Prostate gland (tissue), 2 donors: ENCODE data around the gene UROS. TPM values are rescaled to one million over a fixed set of nuclear protein-coding genes. Genes with fewer than 3 reads are reported as not detected.

Experiments
- DNase-seq: peaks from one replicate; pipeline ENCODE4 v3.0.0-alpha.2; 2019; ENCODE audit warnings: low spot score
- H3K27ac ChIP-seq, 2 donors: fragments of 200-600 bp; sonication (generic); 2 replicates each; pipeline ENCODE4 v1.5.1; 2017 to 2019
- H3K27me3 ChIP-seq: fragments of 200-600 bp; sonication (generic); replicated peaks from 2 replicates; pipeline ENCODE4 v1.5.1; 2019; ENCODE audit not compliant: insufficient read depth
- H3K36me3 ChIP-seq, 2 donors: fragments of 200-600 bp; sonication (generic); 1 replicate in 1 of 2; 2 replicates in 1 of 2; pipeline versions ENCODE4 v1.5.1 to v1.8.1; 2017 to 2019
- H3K4me1 ChIP-seq: fragments of 200-600 bp; sonication (generic); replicated peaks from 2 replicates; pipeline ENCODE4 v1.5.1; 2019
- H3K4me3 ChIP-seq, 2 donors: fragments of 200-600 bp; sonication (generic); 2 replicates each; pipeline ENCODE4 v1.5.1; 2017 to 2019
- H3K9me3 ChIP-seq: fragments of 200-600 bp; sonication (generic); 2 replicates; pipeline ENCODE4 v1.5.1; 2017
- CTCF ChIP-seq, 4 experiments: fragments of 200-600 bp in 2 of 4; fragments of 450-650 bp in 2 of 4; sonication (generic) in 2 of 4; IDR thresholded peaks; 1 replicate in 3 of 4; 2 replicates in 1 of 4; pipeline ENCODE4 v1.5.1; 2016 to 2019; ENCODE audit warnings: antibody characterized with exemption in 4 of 4, mild to moderate bottlenecking in 2 of 4, moderate library complexity in 2 of 4
- POLR2A ChIP-seq: fragments of 450-650 bp; IDR thresholded peaks from one replicate; pipeline ENCODE4 v1.6.1; 2016; ENCODE audit warnings: antibody characterized with exemption, mild to moderate bottlenecking
- POLR2AphosphoS5 ChIP-seq: sonication (generic); formaldehyde crosslinking; IDR thresholded peaks from one replicate; pipeline ENCODE4 v1.6.1; 2017; ENCODE audit warnings: antibody characterized with exemption
- WGBS: methylation state at CpG from one replicate; pipeline ENCODE4 v1.1.5; 2018; 5-methylcytosine and 5-hydroxymethylcytosine counted together
- intact Hi-C: fragments of 100-400 bp; cut with DNase I; formaldehyde crosslinking; loops from one replicate; pipeline ENCODE4 v1.14.2; 2022
- total RNA-seq, 2 donors: library from RNA; depleted of rRNA; stranded (reverse); fragments of >200 nt; gene quantifications; one replicate each; pipeline ENCODE4 v1.1.0, GENCODE V29; 2016

UROS gene
- total RNA-seq, 2 donors from 2014 or later, result 45.0 to 49.0 TPM

GRCh38 chr10:125774581-125775191 is 48.4 kb downstream of the UROS start:
- Histone ChIP-seq H3K9me3 (no peaks in the 10 kb centered on the region), H3K27ac (no peak overlapping the region), H3K36me3 (no peaks in the 10 kb centered on the region), H3K4me1 (no peaks in the 10 kb centered on the region), H3K4me3 (no peak overlapping the region), H3K27me3 (no peaks in the 10 kb centered on the region)
- TF ChIP-seq POLR2A (no peak), POLR2AphosphoS5 (no peak), CTCF (IDR thresholded peaks at IDR 0.05) (no peak)
- no peak for DNase-seq
- WGBS, result 93% methylated on average over 32 of the region's 32 CpGs
- intact Hi-C loops, result no loop called here

DNA sequence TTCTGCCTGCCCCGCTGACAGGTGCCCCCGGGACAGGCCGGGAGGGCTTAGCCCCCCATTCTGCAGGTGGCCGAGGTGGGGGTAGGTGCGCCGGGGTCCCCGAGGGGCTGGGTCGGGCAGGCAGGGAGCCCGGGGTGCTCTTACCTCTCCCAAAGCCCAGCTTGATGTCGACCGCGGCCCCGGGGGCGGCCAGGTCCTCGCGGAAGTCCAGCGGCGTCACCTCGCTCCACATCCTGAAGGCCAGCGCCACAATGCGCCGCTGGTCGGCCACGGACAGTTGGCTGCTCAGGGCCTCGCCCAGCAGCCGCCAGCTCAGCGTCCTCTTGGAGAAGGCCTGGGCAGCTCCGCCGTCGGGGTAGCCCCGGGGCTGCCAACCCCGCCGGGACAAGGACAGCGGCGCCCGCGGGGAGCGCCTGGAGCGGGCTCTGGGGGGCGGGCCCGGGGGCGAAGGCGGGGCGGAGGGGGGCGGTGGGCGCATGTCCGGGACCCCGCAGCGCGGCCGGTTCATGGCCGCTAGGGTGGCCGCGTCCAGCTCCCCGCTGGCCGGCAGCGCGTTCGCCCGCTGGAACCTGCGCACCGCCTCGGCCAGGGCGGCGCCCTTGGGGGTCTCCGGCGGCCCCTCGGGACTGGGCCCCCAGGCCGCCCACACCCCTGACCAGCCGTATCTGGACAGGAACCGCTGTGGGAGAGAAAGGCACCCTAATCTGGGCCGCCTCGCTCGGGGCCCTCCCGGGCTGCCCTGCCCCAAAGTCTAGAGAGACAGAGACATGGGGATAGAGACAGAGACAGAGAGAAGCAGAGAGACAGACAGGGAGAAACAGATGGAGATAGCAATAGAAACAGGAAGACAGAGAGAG is 49.1 kb downstream of the UROS start:
- WGBS, result 76% methylated on average over 32 of the region's 75 CpGs
- H3K27ac ChIP-seq, result no peak overlapping the region
- no peak overlapping the region for H3K4me3 ChIP-seq
- H3K36me3 ChIP-seq, result no peaks in the 10 kb centered on the region
- H3K4me1 ChIP-seq, result no peaks in the 10 kb centered on the region
- DNase-seq, result no peak
- H3K27me3 ChIP-seq, result no peaks in the 10 kb centered on the region
- intact Hi-C loops, result no loop called here
- no peaks in the 10 kb centered on the region for H3K9me3 ChIP-seq
- no peak for TF ChIP-seq POLR2A

- Histone ChIP-seq H3K36me3 (no peaks in the 10 kb centered on the region), H3K27me3 (no peaks in the 10 kb centered on the region), H3K4me3 (no peak overlapping the region), H3K27ac (no peak overlapping the region), H3K4me1 (no peaks in the 10 kb centered on the region), H3K9me3 (no peaks in the 10 kb centered on the region)
- TF ChIP-seq CTCF (IDR thresholded peaks at IDR 0.05), result no peak
- TF ChIP-seq POLR2A, result no peak
- intact Hi-C loops, result no loop called here
- WGBS, result 92% methylated on average over 11 of the region's 11 CpGs
- no peak for DNase-seq
These were observed 50.2 kb downstream of the UROS start for GRCh38 chr10:125772864-125773180.

- Histone ChIP-seq H3K4me3 (no peak overlapping the region), H3K4me1 (no peaks in the 10 kb centered on the region), H3K36me3 (no peaks in the 10 kb centered on the region), H3K27me3 (no peaks in the 10 kb centered on the region), H3K9me3 (no peaks in the 10 kb centered on the region), H3K27ac (no peak overlapping the region)
- 94% methylated on average over 28 of the region's 28 CpGs for WGBS
- intact Hi-C loops, result no loop called here
- no peak for DNase-seq
- TF ChIP-seq POLR2AphosphoS5 (no peak), CTCF (IDR thresholded peaks at IDR 0.05) (no peak), POLR2A (no peak)
These were observed 50.8 kb downstream of the UROS start for GRCh38 chr10:125772112-125772863.

DNA sequence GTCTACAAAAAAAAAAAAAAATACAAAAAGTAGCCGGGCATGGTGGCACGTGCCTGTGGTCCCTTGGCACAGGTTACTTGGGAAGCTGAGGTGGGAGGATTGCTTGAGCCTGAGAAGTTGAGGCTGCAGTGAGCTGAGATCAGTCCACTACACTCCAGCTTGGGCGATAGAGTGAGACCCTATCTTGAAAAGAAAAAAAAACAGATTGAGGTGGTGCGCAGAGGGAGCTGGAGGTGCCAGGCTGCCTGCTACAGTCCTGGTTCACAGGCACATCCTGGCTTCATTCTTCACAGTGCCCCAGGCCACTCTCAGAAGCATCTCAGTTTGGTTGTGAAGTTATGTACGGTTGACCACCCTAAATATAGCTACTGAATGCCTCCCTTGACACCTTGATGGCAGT is 52.2 kb downstream of the UROS start:
- TF ChIP-seq POLR2AphosphoS5 (no peak), CTCF (IDR thresholded peaks at IDR 0.05) (no peak), POLR2A (no peak)
- Histone ChIP-seq H3K27ac (no peak overlapping the region), H3K4me1 (no peaks in the 10 kb centered on the region), H3K36me3 (no peaks in the 10 kb centered on the region), H3K9me3 (no peaks in the 10 kb centered on the region), H3K27me3 (no peaks in the 10 kb centered on the region), H3K4me3 (no peak overlapping the region)
- intact Hi-C loops, result no loop called here
- 82% methylated on average over 5 of the region's 5 CpGs for WGBS
- no peak for DNase-seq
